H9 (cell line): ENCODE results near the gene RSPH4A. TPM values are rescaled to one million over a fixed set of nuclear protein-coding genes. Genes with fewer than 3 reads are reported as not detected.
A peak's percentile ranks its signal among the peaks of the same experiment; 100 is the strongest.

Experiments
- DNase-seq: peaks from one replicate; pipeline ENCODE4 v3.0.0-alpha.2; 2017
- H2AFZ ChIP-seq: one replicate; pipeline ENCODE4 v1.6.1; 2013; ENCODE audit warnings: mild to moderate bottlenecking, low read length, control low read depth, moderate library complexity
- H2AK5ac ChIP-seq: 2 replicates; pipeline ENCODE4 v1.6.1; 2013; ENCODE audit warnings: low read length, control low read depth, mixed read lengths; ENCODE audit not compliant: insufficient read length
- H2BK120ac ChIP-seq: one replicate; pipeline ENCODE4 v1.6.1; 2013; ENCODE audit warnings: low read depth, mild to moderate bottlenecking, low read length, control low read depth, inconsistent platforms; ENCODE audit not compliant: poor library complexity, severe bottlenecking
- H2BK12ac ChIP-seq: 2 replicates; pipeline ENCODE4 v1.6.1; 2013; ENCODE audit warnings: low read length, control low read depth, mixed read lengths, low read depth; ENCODE audit not compliant: insufficient read length
- H2BK15ac ChIP-seq: 2 replicates; pipeline ENCODE4 v1.6.1; 2013; ENCODE audit warnings: low read depth, low read length, control low read depth
- H2BK20ac ChIP-seq: one replicate; pipeline ENCODE4 v1.6.1; 2013; ENCODE audit warnings: low read depth, mild to moderate bottlenecking, low read length, control low read depth, inconsistent platforms; ENCODE audit not compliant: poor library complexity, severe bottlenecking
- H2BK5ac ChIP-seq: 2 replicates; pipeline ENCODE4 v1.6.1; 2013; ENCODE audit warnings: low read length, control low read depth, mixed read lengths; ENCODE audit not compliant: insufficient read length
- H3K14ac ChIP-seq: 2 replicates; pipeline ENCODE4 v1.6.1; 2013; ENCODE audit warnings: low read length, control low read depth; ENCODE audit not compliant: insufficient read depth
- H3K18ac ChIP-seq: 2 replicates; pipeline ENCODE4 v1.6.1; 2013; ENCODE audit warnings: low read depth, mild to moderate bottlenecking, mixed read lengths, low read length, control low read depth; ENCODE audit not compliant: insufficient read length
- H3K23ac ChIP-seq: 2 replicates; pipeline ENCODE4 v1.6.1; 2013; ENCODE audit warnings: low read length, control low read depth, mixed read lengths, low read depth; ENCODE audit not compliant: insufficient read length
- H3K23me2 ChIP-seq: 2 replicates; pipeline ENCODE4 v1.6.1; 2013; ENCODE audit warnings: low read depth, mild to moderate bottlenecking, mixed read lengths, low read length, control low read depth; ENCODE audit not compliant: insufficient read length, poor library complexity, severe bottlenecking
- H3K27ac ChIP-seq: 2 replicates; pipeline ENCODE4 v1.5.1; 2013; ENCODE audit warnings: low read length, control low read depth, mixed read lengths, low read depth; ENCODE audit not compliant: insufficient read length
- H3K27me3 ChIP-seq: 2 replicates; pipeline ENCODE4 v1.6.1; 2013; ENCODE audit warnings: low read length, control low read depth, inconsistent platforms; ENCODE audit not compliant: insufficient read depth
- H3K4ac ChIP-seq: 2 replicates; pipeline ENCODE4 v1.6.1; 2013; ENCODE audit warnings: low read depth, mild to moderate bottlenecking, control low read depth, inconsistent platforms, low read length, moderate library complexity
- H3K4me1 ChIP-seq: 2 replicates; pipeline ENCODE4 v1.6.1; 2013; ENCODE audit warnings: low read length, control low read depth, inconsistent platforms; ENCODE audit not compliant: insufficient read depth
- H3K4me2 ChIP-seq: 2 replicates; pipeline ENCODE4 v1.6.1; 2013; ENCODE audit warnings: low read length, control low read depth, mixed read lengths; ENCODE audit not compliant: insufficient read length, insufficient read depth
- H3K56ac ChIP-seq: 2 replicates; pipeline ENCODE4 v1.6.1; 2013; ENCODE audit warnings: low read depth, mild to moderate bottlenecking, mixed read lengths, low read length, control low read depth; ENCODE audit not compliant: insufficient read length
- H3K79me1 ChIP-seq: 2 replicates; pipeline ENCODE4 v1.6.1; 2013; ENCODE audit warnings: low read depth, mild to moderate bottlenecking, moderate library complexity, low read length, control low read depth, inconsistent platforms; ENCODE audit not compliant: insufficient read depth, poor library complexity, severe bottlenecking
- H3K79me2 ChIP-seq: 2 replicates; pipeline ENCODE4 v1.6.1; 2013; ENCODE audit warnings: low read length, control low read depth, inconsistent platforms; ENCODE audit not compliant: insufficient read depth
- H3K9ac ChIP-seq: 2 replicates; pipeline ENCODE4 v1.6.1; 2013; ENCODE audit warnings: low read length, control low read depth, mixed read lengths; ENCODE audit not compliant: insufficient read length; ENCODE audit errors: extremely low read depth
- H3K9me3 ChIP-seq: one replicate; pipeline ENCODE4 v1.6.1; 2013; ENCODE audit warnings: low read depth, low read length, inconsistent platforms; ENCODE audit not compliant: control insufficient read depth
- H3T11ph ChIP-seq: one replicate; pipeline ENCODE4 v1.6.1; 2013; ENCODE audit warnings: mild to moderate bottlenecking, low read length, control low read depth, inconsistent platforms
- H4K20me1 ChIP-seq: one replicate; pipeline ENCODE4 v1.6.1; 2013; ENCODE audit not compliant: control insufficient read depth, insufficient read length, insufficient read depth
- H4K5ac ChIP-seq: 2 replicates; pipeline ENCODE4 v1.6.1; 2013; ENCODE audit warnings: low read depth, mild to moderate bottlenecking, mixed read lengths, low read length, control low read depth; ENCODE audit not compliant: insufficient read length
- H4K8ac ChIP-seq: replicated peaks from 2 replicates; pipeline ENCODE4 v1.6.1; 2013; ENCODE audit warnings: low read length, control low read depth, mixed read lengths, low read depth; ENCODE audit not compliant: insufficient read length
- H4K91ac ChIP-seq: 2 replicates; pipeline ENCODE4 v1.6.1; 2013; ENCODE audit warnings: low read depth, mild to moderate bottlenecking, moderate library complexity, mixed read lengths, low read length, control low read depth; ENCODE audit not compliant: insufficient read length
- H3K27ac Mint-ChIP-seq, 3 experiments: 2 replicates in 2 of 3; 3 replicates in 1 of 3; pipeline ENCODE4 v1.8.0; 2020 to 2021; ENCODE audit warnings: mixed read lengths in 3 of 3, mild to moderate bottlenecking in 1 of 3, moderate library complexity in 1 of 3
- H3K27me3 Mint-ChIP-seq: 2 replicates; pipeline ENCODE4 v1.8.0; 2021; ENCODE audit warnings: low read depth, mild to moderate bottlenecking, moderate library complexity, mixed read lengths
- H3K36me3 Mint-ChIP-seq, 3 experiments: 2 replicates in 2 of 3; 3 replicates in 1 of 3; pipeline ENCODE4 v1.8.0; 2020 to 2021; ENCODE audit warnings: low read depth in 3 of 3, mixed read lengths in 3 of 3; ENCODE audit not compliant: insufficient read depth in 1 of 3
- H3K4me1 Mint-ChIP-seq, 2 experiments: 2 replicates each; pipeline ENCODE4 v1.8.0; 2020; ENCODE audit warnings: mixed read lengths in 2 of 2
- H3K4me3 Mint-ChIP-seq, 2 experiments: 2 replicates in 1 of 2; 3 replicates in 1 of 2; pipeline ENCODE4 v1.8.0; 2020 to 2021; ENCODE audit warnings: mild to moderate bottlenecking in 2 of 2, mixed read lengths in 2 of 2, moderate library complexity in 1 of 2
- H3K9me3 Mint-ChIP-seq, 2 experiments: 2 replicates in 1 of 2; 3 replicates in 1 of 2; pipeline ENCODE4 v1.8.0; 2020; ENCODE audit warnings: mild to moderate bottlenecking in 2 of 2, mixed read lengths in 2 of 2, moderate library complexity in 1 of 2
- WGBS: extraction: QIAGEN DNeasy Blood & Tissue Kit; methylation state at CpG from one replicate; pipeline ENCODE4 v1.1.7; 2013; ENCODE audit warnings: missing lambda C conversion rate, low lambda C conversion rate, mixed read lengths; ENCODE audit not compliant: insufficient read length; ENCODE audit errors: extremely low coverage; 5-methylcytosine and 5-hydroxymethylcytosine counted together
- long read RNA-seq: library from polyadenylated mRNA; unstranded; transcript quantifications from one replicate; pipeline ENCODE4 v2.0.0, GENCODE V29; 2020
- total RNA-seq: library from RNA; stranded (reverse); gene quantifications from 2 replicates; pipeline ENCODE4 v1.2.1, GENCODE V29; 2021
- TF ChIP-seq, protein P1 (sequence below): fragments of 200-600 bp; sonication (generic); conservative IDR thresholded peaks from 3 replicates; pipeline ENCODE4 v1.8.0; 2021; ENCODE audit warnings: antibody characterized with exemption, mild to moderate bottlenecking

Gene RSPH4A
- total RNA-seq, result 0.31 and 0.33 TPM in 2 replicates
- long read RNA-seq, partial matches to known transcripts, result 0 of 2 reads
- long read RNA-seq, other reads (novel, unspliced or antisense), result 2 of 2 reads

DNA sequence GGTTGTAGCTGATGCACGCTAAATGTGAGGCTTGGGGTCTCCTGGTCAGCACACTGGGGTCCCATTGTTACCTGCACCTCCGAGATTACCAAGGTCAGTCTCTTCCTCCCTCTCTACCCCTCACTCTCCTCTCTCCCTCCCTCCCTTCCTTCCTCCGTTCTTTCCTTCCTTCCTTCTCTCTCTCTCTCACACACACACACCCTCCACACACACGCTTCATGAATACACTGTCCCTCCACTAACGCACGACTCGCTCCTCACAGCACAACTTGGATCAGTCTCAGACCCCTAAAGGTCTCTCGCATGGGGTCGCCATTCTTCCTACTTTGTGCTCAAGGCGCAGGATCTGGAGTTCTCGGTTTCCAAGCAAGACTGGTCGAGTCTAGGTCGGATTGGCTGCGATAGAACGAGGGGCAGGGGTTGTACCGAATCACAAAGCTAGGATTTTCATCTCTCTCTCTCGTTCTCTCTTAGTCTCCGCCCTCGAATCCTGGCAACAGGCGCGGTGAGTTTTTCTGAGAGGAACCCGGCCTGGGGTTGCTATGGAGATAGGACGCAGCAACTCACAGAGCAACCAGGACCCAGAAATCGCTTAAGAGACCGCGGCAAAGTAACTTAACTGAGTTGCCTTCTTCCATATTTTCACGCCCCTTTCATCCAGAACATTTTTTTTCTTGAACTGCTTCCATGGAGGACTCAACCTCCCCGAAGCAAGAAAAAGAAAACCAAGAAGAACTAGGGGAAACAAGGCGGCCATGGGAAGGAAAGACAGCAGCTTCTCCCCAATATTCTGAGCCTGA, at the start of gene RSPH4A:
TSS of gene RSPH4A (plus strand) at position 543 of the 800 bp plus-strand sequence. CDS start at position 688, 145 bp downstream.
- Histone ChIP-seq H3K79me1 (no peaks in the 10 kb centered on the region), H3K79me2 (no peaks in the 10 kb centered on the region), H3K56ac (no peak within 1 kb of the TSS), H3K23ac (no peak within 1 kb of the TSS), H2BK5ac (no peak within 1 kb of the TSS), H2BK20ac (no peak within 1 kb of the TSS), H3K18ac (peak within 1 kb of the TSS; percentile 98), H3K27ac (peak within 1 kb of the TSS; percentile 57), H2BK15ac (no peak within 1 kb of the TSS), H3K4me1 (no peaks in the 10 kb centered on the region), H2AK5ac (no peak within 1 kb of the TSS), H3T11ph (no peak within 1 kb of the TSS), H3K14ac (peak within 1 kb of the TSS; percentile 97), H3K4ac (no peak within 1 kb of the TSS), H3K27me3 (peaks cover 2% of the 10 kb centered on the region; the same call in 1 of the 2 replicates), H4K5ac (peak within 1 kb of the TSS; percentile 95), H2BK12ac (no peak within 1 kb of the TSS), H4K91ac (no peak within 1 kb of the TSS), H4K20me1 (no peaks in the 10 kb centered on the region), H2BK120ac (no peak within 1 kb of the TSS), H3K9ac (peak within 1 kb of the TSS; percentile 97), H3K23me2 (peaks cover 7% of the 10 kb centered on the region), H3K9me3 (no peaks in the 10 kb centered on the region), H2AFZ (peak within 1 kb of the TSS; percentile 93), H4K8ac (peak within 1 kb of the TSS; percentile 56), H3K4me2 (peak within 1 kb of the TSS; percentile 67)
- Mint-ChIP-seq H3K27me3 (peaks cover 24% of the 10 kb centered on the region), H3K4me1 (peaks cover 13 to 17% of the 10 kb centered on the region in 2 experiments), H3K27ac (peak within 1 kb of the TSS; percentile 92 to 99 (median 99)), H3K36me3 (no peaks in the 10 kb centered on the region), H3K4me3 (peak within 1 kb of the TSS; percentile 91 to 94), H3K9me3 (no peaks in the 10 kb centered on the region)
- TF ChIP-seq, protein P1, sequence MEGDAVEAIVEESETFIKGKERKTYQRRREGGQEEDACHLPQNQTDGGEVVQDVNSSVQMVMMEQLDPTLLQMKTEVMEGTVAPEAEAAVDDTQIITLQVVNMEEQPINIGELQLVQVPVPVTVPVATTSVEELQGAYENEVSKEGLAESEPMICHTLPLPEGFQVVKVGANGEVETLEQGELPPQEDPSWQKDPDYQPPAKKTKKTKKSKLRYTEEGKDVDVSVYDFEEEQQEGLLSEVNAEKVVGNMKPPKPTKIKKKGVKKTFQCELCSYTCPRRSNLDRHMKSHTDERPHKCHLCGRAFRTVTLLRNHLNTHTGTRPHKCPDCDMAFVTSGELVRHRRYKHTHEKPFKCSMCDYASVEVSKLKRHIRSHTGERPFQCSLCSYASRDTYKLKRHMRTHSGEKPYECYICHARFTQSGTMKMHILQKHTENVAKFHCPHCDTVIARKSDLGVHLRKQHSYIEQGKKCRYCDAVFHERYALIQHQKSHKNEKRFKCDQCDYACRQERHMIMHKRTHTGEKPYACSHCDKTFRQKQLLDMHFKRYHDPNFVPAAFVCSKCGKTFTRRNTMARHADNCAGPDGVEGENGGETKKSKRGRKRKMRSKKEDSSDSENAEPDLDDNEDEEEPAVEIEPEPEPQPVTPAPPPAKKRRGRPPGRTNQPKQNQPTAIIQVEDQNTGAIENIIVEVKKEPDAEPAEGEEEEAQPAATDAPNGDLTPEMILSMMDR, result no peak
- no CpG with 5 or more reads among the region's 29 CpGs for WGBS
- peak; percentile 97 for DNase-seq
